HG03520 (cell line): Measurements from ENCODE around the gene ELF1.
"Not testable (repeated sequence)": the region's sequence is repeated elsewhere in the genome, so short reads cannot be mapped to it uniquely, and the experiment has no call there.

ENCODE experiments used
- ATAC-seq: cut with Tn5 transposase; IDR thresholded peaks from one replicate; pipeline ENCODE4 v1.9.1; 2021; ENCODE audit warnings: mild to moderate bottlenecking, moderate library complexity; ENCODE audit not compliant: unreplicated experiment

The ELF1 gene

GRCh38 chr13:40908546-40908945 is 110.6 kb downstream of the ELF1 start:
- no peak for ATAC-seq

- ATAC-seq = not testable (repeated sequence)
Observed at GRCh38 chr13:40901032-40901431, 118.1 kb downstream of the ELF1 start.

GRCh38 chr13:40900568-40900967 is 118.5 kb downstream of the ELF1 start:
- not testable (repeated sequence) for ATAC-seq

GRCh38 chr13:40897053-40897452 is 122.1 kb downstream of the ELF1 start:
- ATAC-seq = no peak

- no peak for ATAC-seq
Observed at GRCh38 chr13:40895227-40896184, 123.6 kb downstream of the ELF1 start.

- not testable (repeated sequence) for ATAC-seq
Observed at GRCh38 chr13:40893573-40893972, 125.5 kb downstream of the ELF1 start.

- ATAC-seq = no peak
Observed at GRCh38 chr13:40886017-40886416, 133.1 kb downstream of the ELF1 start.

- not testable (repeated sequence) for ATAC-seq
Observed at GRCh38 chr13:40884175-40884574, 134.9 kb downstream of the ELF1 start.
